NCI-H1048 (cell line): ENCODE measurements around the gene HES6.
"Not testable (repeated sequence)": the region's sequence is repeated elsewhere in the genome, so short reads cannot be mapped to it uniquely, and the experiment has no call there.

Experiments
- DNase-seq: peaks from one replicate; lab custom pipeline; 2025; lab: John Stamatoyannopoulos, UW

HES6 gene

GRCh38 chr2:238273433-238273832 lies 33.6 kb upstream of the HES6 start:
- not testable (repeated sequence) for DNase-seq

GRCh38 chr2:238272156-238272555 lies 32.3 kb upstream of the HES6 start:
- no peak for DNase-seq

GRCh38 chr2:238271686-238272085 lies 31.8 kb upstream of the HES6 start:
- DNase-seq = not testable (repeated sequence)

- no peak for DNase-seq
Measured at GRCh38 chr2:238271061-238271554, 31.3 kb upstream of the HES6 start.

- DNase-seq = no peak
Measured at GRCh38 chr2:238270606-238271005, 30.8 kb upstream of the HES6 start.

- no peak for DNase-seq
Measured at GRCh38 chr2:238269741-238270140, 29.9 kb upstream of the HES6 start.

GRCh38 chr2:238267884-238268680 lies 28.2 kb upstream of the HES6 start:
- no peak for DNase-seq

GRCh38 chr2:238267341-238267710 lies 27.5 kb upstream of the HES6 start:
- DNase-seq = no peak

- no peak for DNase-seq
Measured at GRCh38 chr2:238265605-238266004, 25.8 kb upstream of the HES6 start.

GRCh38 chr2:238264072-238264460 lies 24.2 kb upstream of the HES6 start:
- DNase-seq = no peak

- DNase-seq = peak; percentile 34
Measured at GRCh38 chr2:238263204-238264071, 23.6 kb upstream of the HES6 start.

- no peak for DNase-seq
Measured at GRCh38 chr2:238262496-238263122, 22.8 kb upstream of the HES6 start.

GRCh38 chr2:238261718-238262375 lies 22.0 kb upstream of the HES6 start:
- DNase-seq = no peak

GRCh38 chr2:238260883-238261282 lies 21.0 kb upstream of the HES6 start:
- DNase-seq = no peak

- DNase-seq = no peak
Measured at GRCh38 chr2:238259061-238260020, 19.5 kb upstream of the HES6 start.

GRCh38 chr2:238257786-238258700 lies 18.2 kb upstream of the HES6 start:
- DNase-seq = no peak

- peak; percentile 73 for DNase-seq
Measured at GRCh38 chr2:238256594-238257104, 16.8 kb upstream of the HES6 start.

- DNase-seq = no peak
Measured at GRCh38 chr2:238256111-238256510, 16.3 kb upstream of the HES6 start.

- no peak for DNase-seq
Measured at GRCh38 chr2:238255636-238256035, 15.8 kb upstream of the HES6 start.

GRCh38 chr2:238255151-238255551 lies 15.3 kb upstream of the HES6 start:
- no peak for DNase-seq
